GM18861 (cell line): ENCODE results near the gene LIN7C.
"Not testable (repeated sequence)": the region's sequence is repeated elsewhere in the genome, so short reads cannot be mapped to it uniquely, and the experiment has no call there.

ENCODE experiments used
- ATAC-seq: cut with Tn5 transposase; IDR thresholded peaks from one replicate; pipeline ENCODE4 v1.9.1; 2021; ENCODE audit not compliant: unreplicated experiment

The LIN7C gene, protein sequence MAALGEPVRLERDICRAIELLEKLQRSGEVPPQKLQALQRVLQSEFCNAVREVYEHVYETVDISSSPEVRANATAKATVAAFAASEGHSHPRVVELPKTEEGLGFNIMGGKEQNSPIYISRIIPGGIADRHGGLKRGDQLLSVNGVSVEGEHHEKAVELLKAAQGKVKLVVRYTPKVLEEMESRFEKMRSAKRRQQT

DNA sequence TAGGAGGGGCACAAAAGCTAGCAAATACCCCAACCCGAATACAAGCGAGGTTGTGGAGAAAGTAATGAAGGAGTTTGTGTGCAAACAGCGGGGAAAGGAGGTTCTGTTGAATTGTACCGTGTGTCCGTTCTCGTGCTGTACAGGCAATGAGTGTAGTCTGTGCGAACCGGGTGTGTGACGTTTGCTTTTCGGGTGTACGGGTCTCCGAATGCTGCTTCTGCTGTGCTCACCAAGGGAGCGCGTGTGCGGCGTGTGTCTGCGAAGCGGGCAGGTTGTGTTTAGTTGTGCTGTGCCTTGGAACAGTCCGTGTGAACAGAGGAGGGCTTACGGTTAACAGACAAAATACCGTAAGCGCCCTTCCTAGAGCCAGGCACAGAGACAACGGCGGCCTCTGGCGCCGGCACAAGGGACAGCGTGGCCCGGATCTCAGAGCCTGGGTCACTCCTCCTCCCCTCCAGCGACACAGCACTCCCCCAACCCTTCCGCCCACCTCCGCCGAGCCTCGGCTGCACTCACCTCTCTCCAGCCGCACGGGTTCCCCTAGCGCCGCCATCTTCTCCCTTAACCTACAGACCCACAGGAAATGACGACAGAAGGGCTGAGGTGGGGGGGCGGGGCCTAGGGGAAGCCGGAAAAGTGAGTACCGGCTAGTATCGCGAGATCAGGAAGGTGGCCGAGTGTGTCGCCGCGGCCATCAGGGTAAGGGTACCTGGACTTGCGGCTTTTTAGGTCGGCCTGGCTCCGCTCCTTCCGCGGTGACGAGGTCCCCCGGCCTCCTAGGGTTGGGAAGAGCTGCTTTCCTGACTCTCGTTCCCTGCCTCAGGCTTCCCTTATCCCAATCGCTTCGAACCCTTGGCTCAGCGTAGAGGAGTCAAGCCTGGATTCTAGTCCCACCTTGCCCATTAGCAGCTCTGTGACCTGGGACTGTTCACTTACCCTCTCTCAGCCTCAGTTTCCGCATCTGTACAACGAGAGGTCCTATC, at the start of gene LIN7C:
Gene LIN7C (minus strand): TSS at position 570 of the 983 bp plus-strand sequence. CDS start 17 bp downstream, at position 553.
- ATAC-seq, result peak; percentile 85

DNA sequence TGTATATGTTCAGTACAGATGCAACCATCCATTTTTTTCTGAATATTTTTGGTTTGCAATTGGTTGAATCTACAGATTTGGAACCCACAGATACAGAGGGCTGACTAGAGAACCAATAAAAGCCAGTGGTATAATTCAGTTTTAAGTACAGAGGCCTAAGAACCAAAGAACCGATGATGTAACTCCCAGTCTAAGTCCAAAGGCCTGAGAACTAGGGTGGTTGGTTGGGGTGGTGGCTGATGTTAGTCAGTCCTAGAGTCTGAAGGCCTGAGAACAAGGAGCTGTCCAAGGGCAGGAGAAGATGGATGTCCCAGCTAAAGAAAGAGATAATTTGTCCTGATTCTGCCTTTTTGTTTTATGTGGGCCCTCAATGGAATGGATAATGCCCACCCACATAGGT, 48.7 kb upstream of the LIN7C start:
- no peak for ATAC-seq

DNA sequence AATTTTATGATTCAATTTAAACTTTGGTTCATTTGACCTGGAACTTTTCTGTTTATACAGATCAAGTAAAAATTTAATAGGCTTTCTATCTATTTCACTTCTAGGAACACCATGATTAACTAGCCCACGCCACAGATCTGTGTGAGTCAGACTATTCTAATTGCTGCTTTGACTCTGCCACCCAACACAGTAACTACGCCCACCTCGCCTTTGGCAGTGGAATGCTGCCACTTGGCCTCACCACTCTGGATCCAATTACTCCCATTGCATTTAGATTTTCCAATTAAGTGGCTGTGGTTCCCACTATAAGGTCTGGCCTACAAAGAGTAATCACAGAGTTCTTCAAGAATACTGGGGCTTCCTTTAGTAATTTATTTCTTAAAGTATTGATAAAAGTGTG, 46.6 kb upstream of the LIN7C start:
- no peak for ATAC-seq

DNA sequence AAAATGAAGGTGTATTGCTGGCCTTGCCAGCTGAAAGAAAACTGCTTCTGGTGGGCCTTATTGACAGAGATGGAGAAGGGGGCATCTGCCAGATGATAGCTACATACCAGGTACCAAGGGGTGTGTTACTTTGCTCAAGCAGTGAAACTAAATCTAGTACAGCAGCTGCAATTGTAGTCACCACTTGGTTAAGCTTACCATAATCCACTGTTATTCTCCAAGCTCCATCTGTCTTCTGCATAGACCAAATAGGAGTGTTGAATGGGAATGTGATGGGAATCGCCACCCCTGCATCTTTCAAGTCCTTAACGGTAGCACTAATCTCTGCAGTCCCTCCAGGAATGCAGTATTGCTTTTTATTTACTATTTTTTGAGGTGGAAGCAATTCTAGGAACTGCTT, 45.8 kb upstream of the LIN7C start:
- ATAC-seq, result no peak

DNA sequence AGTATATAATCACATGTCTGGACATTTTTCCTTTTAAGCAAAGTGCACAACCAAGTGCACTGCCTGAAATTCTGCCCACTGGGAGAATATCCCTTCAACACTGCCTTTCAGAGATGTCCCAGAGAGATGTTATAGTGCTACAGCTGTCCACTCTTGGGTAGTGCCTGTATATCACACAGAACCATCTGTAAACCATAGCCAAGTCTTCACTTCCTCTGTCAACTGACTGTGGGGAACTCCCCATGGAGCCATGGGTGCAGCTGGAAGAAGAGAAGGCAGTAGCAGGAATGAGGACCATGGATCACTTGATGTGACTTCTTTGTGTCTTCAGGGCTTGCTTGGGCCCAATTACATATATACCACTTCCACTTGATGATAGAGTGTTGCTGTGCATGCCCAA, 44.6 kb upstream of the LIN7C start:
- ATAC-seq, result peak; percentile 48

DNA sequence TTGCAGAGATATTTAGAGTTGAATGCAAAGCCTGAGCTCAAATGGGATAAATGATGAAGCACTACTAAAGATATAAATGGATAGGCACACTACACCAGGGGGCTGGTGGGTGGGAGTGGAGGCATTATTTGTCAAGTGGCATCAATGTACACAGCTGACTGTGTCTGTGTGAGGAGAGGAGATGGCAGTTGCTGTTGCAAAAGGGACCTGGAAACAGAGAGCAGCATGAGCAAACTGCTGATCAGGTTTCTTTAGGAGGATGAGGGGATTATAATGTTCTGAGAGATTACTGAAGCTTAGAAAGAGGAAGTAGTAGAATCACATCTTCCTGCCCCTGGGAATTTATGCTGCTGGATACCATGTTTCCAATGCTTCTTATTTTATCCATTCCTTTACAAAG, 39.4 kb upstream of the LIN7C start:
- no peak for ATAC-seq

DNA sequence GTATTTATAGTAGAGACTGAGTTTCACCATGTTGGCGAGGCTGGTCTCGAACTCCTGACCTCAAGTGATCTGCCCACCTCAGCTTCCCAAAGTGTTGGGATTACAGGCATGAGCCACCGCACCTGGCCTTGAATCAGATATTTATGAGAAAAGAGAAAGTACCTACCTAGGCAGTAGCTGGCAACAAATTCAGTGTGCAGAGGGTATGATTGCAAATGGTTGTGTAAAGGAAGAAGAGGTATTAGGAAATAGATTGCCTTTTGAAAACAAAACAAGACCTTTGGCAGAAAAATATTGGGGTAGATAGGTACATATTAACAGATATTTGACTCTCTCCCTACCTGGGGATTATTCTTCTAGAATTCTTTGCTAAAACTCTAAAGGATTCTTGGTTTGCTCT, 38.5 kb upstream of the LIN7C start:
- no peak for ATAC-seq

DNA sequence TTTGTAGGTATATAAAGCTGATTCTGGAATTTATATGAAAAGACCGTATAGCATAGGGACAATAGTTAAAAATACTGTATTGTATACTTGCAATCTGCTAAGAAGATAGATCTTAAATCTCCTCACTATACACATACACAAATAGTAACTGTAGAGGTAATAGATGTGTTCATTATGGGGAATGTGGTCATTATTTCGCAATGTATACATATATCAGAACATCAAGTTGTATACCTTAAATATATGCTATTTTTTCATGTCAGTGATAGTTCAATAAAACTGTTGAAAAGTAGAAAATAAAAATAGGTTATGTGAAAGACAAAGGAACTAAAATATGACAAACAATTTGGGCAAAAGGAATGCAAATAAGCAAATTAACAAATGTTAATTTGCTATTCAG, 35.2 kb upstream of the LIN7C start:
- no peak for ATAC-seq

DNA sequence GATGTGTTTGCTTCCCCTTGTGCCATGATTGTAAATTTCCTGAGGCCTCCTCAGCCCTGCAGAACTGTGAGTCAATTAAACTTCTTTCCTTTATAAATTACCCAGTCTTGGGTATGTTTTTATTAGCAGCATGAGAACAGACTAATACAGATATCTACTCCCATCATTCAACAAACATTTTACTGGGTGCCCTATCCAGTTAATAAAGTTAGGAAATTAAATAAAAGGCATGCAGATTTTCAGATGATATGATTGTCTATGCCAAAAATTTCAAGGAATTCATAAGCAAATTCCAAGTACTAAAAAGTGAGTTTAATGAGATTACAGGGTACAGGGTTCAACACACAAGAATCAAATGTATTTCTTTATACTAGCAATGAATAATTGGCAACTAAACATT, 33.5 kb upstream of the LIN7C start:
- ATAC-seq, result no peak

DNA sequence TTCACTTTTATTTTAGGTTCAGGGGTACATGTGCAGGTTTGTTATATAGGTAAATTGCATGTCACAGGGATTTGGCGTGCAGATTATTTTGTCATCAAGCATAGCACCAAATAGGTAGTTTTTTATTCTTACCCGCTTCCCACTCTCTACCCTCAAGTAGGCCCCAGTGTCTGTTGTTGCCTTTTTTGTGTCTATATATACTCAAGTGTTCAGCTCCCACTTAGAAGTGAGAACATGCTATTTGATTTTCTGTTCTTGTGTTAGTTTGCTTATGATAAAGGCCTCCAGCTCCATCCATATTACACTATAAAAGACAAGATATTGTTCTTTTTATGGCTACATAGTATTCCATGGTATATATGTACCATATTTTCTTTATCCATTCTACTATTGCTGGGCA, 28.5 kb upstream of the LIN7C start:
- ATAC-seq, result no peak

DNA sequence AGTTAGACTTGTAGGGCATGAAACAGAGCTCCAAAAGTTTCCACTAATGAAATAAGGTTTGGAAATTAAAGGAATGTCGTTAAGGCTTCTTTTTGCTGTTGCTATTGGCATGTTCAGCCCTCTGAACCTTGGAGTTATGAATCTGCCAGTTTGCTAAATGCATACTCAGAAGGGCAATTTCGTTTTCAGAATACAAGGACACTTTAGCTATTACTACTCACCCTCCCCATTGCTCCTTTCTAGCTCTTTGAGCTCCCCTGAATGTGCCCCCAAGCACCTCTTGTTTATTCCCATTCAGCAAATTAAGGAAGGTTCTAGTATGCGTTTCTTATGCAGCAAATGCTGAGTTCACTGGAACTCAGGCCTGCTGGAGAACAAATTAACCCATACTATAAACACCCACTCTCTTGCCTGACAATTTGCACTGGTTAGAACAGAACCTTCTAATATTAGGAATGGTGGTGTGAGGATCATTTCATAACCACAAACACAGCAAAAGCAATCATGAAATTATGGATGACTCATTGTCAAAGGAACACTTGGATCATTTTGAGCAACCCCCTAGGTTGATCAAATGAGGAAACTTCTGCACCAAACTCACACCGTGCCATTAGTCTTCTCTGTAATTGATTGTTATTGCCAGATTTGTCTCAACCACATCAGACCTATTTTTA, 26.2 kb upstream of the LIN7C start:
- ATAC-seq, result no peak

DNA sequence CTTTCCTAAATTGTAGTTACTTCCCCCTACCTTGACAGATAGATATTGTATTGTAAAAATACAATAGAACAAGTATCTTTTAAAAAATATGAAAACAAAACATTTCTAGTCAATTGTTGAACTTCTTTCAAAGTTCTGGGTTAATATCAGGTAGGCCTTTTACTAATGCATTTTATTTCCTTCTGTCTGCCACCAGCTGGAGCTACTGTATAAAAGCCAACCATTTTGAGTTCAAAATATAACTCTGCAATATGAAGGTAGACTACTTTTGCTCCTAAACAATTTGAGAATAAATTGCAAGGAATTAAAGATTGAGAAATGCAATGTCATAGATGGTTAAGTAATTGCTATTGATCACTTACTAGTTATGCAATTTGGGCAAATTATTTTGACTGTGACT, 22.1 kb upstream of the LIN7C start:
- ATAC-seq, result no peak

DNA sequence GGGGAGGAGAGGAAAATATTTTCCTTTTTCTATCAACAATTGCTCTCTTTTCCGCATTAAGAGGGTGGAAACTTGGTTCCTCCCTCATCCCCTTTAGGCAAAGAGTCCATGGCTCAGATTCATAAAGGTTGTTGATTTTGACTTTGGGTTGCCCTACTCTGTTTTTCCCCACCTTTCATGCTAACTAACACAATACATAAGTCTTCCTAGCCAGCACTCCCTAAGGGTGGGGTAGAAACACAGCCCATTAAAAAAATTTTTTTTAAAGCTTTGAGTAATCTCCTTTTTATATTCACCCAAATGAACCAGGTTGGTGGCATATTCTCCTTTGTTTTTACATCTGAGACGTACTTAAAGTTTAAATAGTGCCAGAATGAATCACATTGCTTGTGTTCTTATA, 20.0 kb upstream of the LIN7C start:
- ATAC-seq, result no peak

DNA sequence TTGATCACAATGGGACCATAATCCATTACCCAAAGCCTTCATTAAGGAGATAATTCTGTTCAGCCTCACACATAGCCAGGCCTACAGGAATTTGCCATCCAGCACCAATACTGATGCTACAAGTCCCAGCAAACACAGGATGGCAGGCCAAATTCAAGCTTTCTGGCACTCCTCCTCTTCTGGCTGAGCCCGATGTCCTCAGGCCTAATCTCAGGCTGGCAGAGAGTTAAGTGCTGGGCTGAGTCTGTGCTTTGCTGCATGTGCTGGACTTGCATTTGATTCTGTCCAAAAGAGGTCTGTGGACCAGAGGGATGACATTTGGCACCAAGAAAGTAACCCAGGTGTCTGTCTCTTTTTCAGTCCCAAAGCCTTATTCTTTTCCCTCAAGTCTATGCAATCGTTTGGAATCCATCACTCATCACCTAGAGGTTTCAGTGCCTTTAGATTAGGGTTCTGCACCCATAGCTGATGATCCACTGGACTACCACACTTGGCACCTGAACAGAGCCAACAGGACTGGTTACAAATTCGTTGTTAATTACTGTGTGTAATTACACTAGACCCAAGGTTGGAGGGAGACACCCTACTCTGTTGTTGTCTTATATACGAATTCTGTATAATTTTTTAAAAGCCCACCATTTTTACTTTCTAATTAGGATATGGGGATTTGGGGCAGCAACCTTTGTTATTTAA, 19.4 kb upstream of the LIN7C start:
- no peak for ATAC-seq

DNA sequence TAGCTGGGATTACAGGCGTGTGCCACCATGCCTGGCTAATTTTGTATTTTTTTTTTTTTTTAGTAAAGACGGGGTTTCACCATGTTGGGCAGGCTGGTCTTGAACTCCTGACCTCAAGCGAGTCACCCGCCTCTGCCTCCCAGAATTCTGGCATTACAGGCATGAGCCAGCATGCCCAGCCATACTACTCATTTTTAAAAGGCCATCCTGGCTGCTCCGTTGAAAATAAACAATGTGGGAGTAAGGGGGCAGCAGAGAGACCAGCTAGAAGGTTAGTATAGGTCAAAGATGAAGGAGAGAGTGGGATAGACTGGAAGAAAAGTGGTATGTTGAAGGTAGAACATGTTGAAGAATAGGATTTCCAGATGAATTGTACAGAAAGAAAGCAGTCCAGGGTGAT, 17.6 kb upstream of the LIN7C start:
- no peak for ATAC-seq

DNA sequence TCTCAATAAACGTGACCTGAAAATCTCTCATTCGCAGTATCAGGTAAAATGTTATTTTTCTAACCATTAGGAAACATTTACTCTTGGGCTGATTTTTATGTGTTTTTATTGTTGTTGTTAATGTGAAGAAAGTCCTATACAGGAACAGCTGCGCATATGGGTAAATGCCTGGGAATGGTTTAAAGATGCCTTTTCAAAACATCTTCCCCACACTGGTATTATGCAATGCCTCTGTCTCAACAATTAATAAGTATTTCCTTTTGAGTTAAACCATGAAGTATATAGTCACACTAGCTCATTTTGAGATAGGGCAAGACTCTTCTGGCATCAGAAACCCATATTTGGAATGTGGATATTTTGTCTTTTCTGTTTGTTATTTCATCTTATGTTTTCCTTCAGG, 13.7 kb upstream of the LIN7C start:
- no peak for ATAC-seq

DNA sequence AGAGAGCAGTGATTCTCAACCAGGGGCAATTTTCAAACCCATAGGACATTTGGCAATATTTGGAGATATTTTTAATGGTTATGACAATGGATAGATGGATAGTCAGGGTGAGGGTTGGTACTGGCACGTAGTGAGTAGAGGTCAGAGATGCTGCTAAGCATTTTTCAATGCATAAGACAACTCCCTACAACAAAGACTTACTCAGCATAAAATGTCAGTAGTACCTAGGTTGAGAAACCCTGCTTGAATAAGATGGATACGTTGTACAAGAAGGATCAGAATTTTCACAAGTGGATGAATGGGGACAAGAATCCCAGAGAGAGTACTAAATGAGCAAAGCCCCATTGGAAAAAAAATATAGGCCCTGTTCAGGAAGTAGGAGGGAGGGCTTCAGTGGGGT, 11.9 kb upstream of the LIN7C start:
- ATAC-seq, result no peak

DNA sequence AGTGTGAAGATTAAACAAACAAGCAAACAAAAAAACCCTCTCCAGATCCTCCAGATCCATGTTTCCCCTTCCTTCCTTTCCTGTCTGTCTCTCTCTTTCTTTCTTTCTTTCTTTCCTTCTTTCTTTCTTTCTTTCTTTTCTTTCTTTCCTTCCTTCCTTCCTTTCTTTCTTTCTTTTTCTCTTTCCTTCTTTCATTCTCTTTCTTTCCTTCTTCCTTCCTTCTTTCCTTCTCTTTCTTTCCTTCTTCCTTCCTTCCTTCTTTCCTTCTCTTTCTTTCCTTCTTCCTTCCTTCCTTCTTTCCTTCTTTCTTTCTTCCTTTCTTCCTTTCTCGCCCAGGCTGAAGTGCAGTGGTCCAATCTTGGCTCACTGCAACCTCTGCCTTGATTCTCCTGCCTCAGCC, 10.9 kb upstream of the LIN7C start:
- not testable (repeated sequence) for ATAC-seq

DNA sequence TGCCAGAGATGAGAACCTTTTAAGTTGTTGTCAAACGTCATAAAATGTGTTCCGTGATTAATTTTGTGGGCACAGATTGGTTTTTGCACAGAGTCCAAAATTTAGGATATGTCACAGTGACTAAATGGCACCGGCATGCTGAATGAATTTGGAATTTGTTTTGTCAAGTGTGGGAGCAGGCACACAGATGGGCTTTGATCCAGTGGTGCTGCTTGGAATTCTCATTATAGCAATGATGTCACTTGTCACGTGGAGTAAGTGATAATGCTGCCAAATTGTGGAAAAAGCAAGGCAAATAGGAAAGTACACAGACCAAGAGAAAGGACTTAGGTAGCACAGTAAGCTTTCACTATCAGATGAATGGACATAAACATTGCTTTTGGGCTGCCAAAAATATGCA, 8.0 kb upstream of the LIN7C start:
- ATAC-seq, result no peak

DNA sequence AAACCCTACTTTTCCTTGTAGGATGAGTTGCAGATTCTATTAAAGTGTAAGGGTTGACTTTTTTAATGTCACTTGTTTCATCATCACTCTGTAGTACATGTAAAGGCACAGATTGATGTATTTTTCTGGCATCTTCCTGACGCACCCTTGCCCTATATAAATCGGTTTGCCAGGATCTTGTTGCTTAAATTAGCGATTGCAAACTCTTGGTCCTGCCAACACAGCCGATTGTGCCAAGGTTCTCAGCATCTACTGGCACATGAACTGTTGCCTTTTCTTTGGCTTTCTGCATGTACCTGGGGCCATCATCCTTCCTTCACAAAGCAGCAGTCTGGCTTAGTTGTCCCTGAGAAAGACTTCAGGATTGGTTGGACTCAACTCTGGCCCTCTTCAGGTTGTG, 7.5 kb upstream of the LIN7C start:
- ATAC-seq, result no peak

DNA sequence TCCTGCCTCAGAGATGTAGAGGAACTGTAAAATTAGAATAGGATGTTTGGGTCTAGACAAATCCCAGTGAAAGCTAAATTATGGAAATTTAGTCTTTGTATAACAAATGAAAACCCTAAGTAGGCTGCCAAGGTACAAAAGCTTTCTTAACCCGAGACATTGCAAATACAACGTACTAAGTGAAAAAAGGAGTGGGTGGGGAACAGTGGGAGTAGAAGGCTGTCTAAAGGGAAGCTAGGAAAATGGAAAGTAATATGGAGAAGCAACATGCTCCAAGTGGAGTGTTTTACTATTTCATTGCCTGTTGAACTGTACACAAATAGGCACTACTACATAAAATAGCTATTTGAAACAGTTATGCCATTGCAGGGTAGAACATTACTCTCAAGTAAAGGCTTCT, 6.8 kb upstream of the LIN7C start:
- no peak for ATAC-seq
